GM19463 (cell line): ENCODE measurements around the gene DCUN1D4.

Experiments used
- ATAC-seq: cut with Tn5 transposase; IDR thresholded peaks from one replicate; pipeline ENCODE4 v1.9.1; 2021; ENCODE audit warnings: mild to moderate bottlenecking, moderate library complexity; ENCODE audit not compliant: unreplicated experiment

Gene DCUN1D4

GRCh38 chr4:51842554-51843308 lies at the start of gene DCUN1D4:
Gene DCUN1D4, plus strand, starts transcription at chr4:51843153. Its CDS starts 90 bp downstream, at chr4:51843243.
- peak; percentile 86 for ATAC-seq

DNA sequence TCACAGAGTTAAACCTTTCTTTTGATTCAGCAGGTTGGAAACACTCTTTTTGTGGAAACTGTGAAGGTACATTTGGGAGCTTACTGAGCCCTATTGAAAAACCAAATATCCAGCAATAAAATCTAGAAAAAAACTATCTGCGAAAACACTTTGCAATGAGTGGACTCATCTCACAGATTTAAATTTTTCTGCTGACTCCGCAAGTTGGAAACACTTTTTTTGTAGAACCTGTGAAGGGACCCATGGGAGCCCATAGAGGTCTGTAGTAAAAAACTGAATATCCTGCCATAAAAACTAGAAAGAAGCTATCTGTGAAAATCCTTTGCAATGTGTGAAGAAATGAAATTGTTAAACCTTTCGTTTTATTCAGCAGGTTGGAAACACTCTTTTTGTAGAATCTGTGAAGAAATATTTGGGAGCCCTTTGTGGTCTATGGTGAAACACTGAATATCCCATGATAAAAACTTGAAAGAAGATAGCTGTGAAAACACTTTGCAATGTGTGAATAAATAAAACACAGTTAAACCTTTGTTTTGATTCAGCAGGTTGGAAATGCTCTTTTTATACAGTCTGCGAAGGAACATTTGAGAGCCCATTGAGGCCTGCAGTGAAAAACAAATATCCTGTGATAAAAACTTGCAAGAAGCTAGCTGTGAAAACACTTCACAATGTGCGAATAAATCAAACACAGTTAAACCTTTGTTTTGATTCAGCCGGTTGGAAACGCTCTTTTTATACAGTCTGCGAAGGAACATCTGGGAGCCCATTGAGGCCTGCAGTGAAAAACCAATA lies 22.3 kb upstream of the DCUN1D4 start:
- ATAC-seq = no peak

GRCh38 chr4:51825341-51825740 lies 17.6 kb upstream of the DCUN1D4 start:
- no peak for ATAC-seq

- ATAC-seq = no peak
Measured at GRCh38 chr4:51830156-51830720, 12.7 kb upstream of the DCUN1D4 start.

DNA sequence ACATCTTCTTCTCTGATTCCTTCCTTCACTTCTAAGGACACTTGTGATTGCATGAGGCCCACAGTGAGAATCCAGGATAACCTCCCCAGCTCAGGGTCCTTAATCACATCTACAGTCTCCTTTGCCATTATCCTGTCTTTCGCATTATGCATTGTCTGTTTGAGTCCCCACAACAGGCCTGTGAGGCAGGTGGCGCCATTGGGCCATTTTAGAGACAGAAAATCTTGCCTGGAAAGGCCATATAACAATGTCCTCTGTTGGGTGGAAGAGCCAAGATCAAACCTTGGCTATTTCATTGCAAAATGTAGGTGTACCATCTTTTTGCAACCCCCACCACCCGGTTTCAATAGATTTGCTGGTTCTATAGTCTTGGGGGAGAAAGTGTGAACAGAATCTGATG lies 11.8 kb upstream of the DCUN1D4 start:
- peak; percentile 75 for ATAC-seq

- no peak for ATAC-seq
Measured at GRCh38 chr4:51833236-51833635, 9.7 kb upstream of the DCUN1D4 start.

DNA sequence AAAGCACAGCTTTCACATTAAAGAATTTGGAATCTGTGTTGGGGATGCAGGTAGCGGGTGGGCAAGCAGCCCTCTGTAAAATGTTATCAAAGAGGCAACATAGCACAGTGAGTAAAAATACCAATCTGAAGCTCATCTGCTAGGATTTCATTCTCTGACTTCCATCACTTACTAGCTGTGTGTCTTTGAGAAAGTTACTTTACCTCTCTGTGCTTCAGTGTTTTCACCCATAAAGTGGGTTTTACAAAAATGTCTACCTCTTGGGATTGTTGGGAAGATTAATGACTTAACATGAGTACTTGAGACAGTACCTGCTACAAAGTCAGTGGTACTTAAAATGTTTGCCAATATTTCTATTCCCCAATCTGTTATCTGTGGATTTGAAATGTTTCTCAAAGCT lies 7.9 kb upstream of the DCUN1D4 start:
- ATAC-seq = no peak

DNA sequence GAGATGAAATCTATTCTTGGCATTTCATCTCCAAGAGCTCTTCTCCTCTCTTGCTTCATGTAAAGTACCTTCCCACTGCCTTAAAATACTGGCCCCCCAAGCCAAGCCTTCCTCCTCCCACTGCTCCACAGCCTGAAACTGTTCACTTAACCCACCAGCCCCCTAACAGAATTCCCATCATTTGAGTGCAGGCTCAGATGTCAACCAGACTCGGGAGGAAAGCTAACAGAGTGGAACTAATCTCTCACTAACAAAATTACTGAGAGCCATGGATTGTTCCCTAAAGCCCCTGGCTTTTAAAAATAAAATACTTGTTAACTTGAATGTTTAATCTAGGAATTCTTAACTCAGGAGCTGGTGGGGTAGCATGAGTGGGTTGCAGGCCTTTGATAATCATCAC lies 7.1 kb upstream of the DCUN1D4 start:
- ATAC-seq = no peak

- ATAC-seq = no peak
Measured at GRCh38 chr4:51836549-51836948, 6.4 kb upstream of the DCUN1D4 start.

DNA sequence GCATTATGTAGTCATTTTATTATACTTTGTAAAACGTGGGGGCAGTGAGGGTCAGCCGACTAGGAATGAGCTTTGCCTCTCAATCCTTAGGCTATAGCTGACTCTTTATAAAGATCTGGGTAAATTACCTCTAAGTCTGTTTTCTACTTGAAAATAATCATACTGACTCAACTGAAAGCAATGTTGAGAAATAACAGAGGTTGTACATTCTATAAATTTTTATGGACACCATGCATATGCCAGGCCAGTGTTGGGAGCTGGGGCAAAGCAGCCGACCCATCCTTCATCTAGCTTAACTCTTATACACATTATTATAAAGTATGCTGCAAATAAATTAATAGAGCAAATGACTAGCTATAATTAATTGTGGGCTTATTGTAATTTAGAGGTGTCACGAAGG lies 2.2 kb upstream of the DCUN1D4 start:
- ATAC-seq = no peak

DNA sequence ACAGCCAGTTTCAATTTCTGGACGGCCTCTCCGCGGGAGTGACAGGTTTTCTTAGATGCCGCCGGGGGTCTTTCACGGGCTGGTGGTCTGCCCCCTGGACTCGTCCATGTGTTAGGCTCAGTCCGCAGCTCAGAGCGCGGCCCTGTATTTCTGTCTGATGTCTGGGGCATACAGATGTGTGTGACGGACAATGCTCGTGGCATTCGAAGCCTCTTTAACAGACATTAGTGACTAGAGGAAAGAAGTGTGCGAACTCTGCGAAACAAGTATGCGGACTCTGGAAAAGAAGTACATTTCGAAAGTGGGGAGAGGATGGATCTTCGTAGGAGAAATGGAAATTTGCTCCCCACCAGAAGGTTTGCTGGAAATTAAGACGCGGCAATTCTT lies 793 bp upstream of the DCUN1D4 start:
- no peak for ATAC-seq

- peak; percentile 21 for ATAC-seq
Measured at GRCh38 chr4:51843309-51844152, 578 bp downstream of the DCUN1D4 start.

GRCh38 chr4:51844153-51845054 lies 1.5 kb downstream of the DCUN1D4 start:
- peak; percentile 37 for ATAC-seq

DNA sequence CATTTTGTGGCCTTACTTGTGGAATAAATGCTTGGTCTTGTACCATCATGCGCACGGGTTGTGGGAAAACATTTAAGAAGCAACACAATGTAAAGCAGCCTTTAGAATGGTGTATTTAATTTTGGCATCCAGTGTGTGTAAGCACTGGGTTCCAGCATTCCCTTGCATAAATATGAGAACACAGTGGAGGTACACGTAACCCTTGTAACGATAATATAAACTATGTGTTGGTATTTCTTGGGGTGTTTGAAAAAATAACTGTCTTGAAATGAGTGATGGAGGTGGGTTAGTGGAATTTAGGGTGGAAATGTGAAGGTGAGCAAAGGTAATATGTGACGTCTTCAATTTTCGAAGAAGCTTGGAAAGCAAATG lies 2.1 kb downstream of the DCUN1D4 start:
- ATAC-seq = no peak

DNA sequence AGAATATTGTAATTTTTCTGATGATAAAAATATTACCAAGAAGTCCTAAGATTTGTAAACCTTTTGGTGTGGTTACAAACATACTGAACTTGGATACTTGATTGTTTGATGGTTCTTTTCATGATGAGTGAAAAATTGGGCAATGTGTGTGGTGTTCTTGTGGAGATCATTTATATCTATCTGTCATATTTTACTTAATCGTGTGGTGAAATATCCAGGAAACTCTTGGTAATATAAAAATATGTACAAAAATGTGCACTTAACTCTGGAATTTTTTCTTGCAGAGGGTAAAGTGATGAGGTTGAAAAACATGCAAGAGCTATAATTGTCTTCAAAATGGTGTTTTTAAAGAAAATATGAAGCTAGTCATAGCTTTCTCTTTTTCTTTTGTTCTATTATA lies 2.8 kb downstream of the DCUN1D4 start:
- ATAC-seq = no peak

GRCh38 chr4:51849430-51849829 lies 6.5 kb downstream of the DCUN1D4 start:
- no peak for ATAC-seq

- ATAC-seq = no peak
Measured at GRCh38 chr4:51850294-51850693, 7.3 kb downstream of the DCUN1D4 start.

- ATAC-seq = no peak
Measured at GRCh38 chr4:51851090-51851936, 8.4 kb downstream of the DCUN1D4 start.

DNA sequence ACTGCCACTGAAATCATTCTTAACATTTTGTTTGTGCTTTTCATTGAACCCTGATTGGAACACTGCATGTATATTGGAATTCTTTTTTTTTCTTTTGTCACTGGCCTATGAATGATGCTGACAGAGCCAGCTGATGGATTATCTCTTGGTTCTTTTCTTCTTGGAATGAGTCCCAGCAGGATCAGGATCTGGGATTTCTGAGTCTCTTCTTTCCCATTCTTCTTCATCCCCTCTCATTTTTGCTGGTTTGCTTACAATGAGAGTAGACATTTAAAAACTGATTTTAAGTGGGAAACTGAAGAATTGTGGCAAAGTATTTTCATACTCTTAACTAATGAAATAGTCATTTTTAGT lies 9.0 kb downstream of the DCUN1D4 start:
- no peak for ATAC-seq
